HG03520 (cell line): ENCODE measurements around the gene CEP95.
"Not testable (repeated sequence)": the region's sequence is repeated elsewhere in the genome, so short reads cannot be mapped to it uniquely, and the experiment has no call there.

Source experiments
- ATAC-seq: cut with Tn5 transposase; IDR thresholded peaks from one replicate; pipeline ENCODE4 v1.9.1; 2021; ENCODE audit warnings: mild to moderate bottlenecking, moderate library complexity; ENCODE audit not compliant: unreplicated experiment

CEP95 gene

GRCh38 chr17:64494121-64494520, 12.7 kb upstream of the CEP95 start:
- ATAC-seq, result no peak

DNA sequence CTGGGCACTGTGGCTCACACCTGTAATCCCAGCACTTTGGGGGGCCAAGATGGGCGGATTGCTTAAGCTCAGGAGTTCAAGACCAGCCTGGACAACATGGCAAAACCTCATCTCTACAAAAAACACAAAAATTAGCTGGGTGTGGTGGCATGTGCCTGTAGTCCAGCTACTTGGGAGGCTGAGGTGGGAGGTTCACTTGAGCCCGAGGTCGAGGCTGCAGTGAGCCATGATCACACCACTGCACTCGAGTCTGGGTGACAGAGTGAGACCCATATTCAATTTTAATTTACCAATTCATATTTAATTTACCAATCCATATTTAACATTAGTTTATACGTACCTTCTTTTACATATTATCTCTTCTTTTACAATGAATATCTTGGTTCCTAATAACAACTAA, 11.5 kb upstream of the CEP95 start:
- not testable (repeated sequence) for ATAC-seq

GRCh38 chr17:64496348-64496785, 10.4 kb upstream of the CEP95 start:
- ATAC-seq, result no peak

GRCh38 chr17:64496786-64497564, 9.8 kb upstream of the CEP95 start, which contains the start of gene POLG2:
POLG2 (minus strand) TSS chr17:64497054; CDS start chr17:64496968, 86 bp downstream.
- ATAC-seq, result peak; percentile 70

DNA sequence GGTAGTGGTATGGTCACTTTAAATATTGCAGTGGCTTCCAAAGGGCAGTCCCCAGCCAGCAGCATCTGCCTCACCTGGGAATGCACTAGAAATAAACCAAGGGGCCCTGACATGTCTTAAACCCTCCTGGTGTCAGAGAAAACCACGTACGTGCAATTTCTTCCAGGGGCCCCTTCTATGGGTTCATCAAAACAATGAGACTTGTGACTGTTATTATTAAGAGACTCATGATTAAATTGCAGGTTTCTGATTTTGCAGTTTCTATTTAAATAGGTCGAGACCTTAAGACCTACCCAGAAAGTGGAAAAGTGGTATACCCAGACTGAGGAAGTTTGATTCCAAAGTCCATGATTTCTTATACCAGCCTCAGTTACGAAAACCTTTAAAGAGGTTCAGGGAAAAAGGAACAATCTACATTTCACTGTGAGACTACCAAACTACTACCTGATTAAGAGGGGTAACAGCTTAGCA, 9.2 kb upstream of the CEP95 start:
- ATAC-seq, result peak; percentile 7

GRCh38 chr17:64498308-64499203, 8.2 kb upstream of the CEP95 start:
- no peak for ATAC-seq

DNA sequence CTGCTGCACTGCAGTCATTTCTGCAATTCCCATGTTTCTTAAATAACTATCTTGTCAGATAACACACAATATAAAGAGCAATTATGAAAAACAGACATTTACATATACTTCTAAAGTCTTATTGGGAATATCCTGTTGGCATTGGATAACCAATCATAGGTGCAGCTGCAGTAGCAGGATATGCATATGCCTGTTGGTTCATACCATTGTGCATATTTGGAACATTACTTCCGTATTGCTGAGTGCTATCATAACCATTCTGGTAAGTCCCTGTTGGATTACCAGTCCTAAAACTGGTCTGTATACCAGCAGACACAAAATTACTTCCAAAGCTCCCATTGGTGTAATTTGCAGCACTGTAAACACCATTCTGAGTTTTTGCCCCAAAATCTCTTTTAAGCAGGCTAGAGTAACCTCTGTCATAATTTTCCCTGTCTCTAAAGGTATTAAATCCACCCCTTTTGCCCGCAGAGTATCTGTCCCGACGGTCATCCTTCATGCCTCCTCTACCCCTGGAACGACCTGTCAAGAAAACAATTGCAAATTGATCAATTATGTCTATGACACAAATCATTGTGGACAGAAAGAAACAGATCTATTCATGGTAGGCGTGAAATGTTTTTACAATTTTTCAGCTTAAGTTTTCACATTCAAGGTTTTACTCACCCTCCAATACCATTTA, 6.8 kb upstream of the CEP95 start:
- no peak for ATAC-seq

DNA sequence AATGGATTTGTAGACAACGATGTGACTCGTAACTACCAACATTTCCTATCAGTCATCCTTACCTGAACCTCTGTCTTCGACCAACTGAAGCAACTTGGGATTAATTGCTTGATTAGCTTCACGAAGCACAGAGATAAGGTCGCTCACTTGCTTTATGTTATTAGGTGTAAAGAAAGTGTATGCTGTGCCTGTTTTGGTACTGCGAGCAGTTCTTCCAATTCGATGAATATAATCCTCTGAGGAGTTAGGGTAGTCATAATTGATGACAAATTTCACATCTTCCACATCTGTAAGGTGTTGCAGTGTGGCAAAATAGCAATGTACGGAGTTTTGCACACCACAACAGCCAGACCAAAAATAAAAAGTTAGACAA, 6.3 kb upstream of the CEP95 start:
- no peak for ATAC-seq

DNA sequence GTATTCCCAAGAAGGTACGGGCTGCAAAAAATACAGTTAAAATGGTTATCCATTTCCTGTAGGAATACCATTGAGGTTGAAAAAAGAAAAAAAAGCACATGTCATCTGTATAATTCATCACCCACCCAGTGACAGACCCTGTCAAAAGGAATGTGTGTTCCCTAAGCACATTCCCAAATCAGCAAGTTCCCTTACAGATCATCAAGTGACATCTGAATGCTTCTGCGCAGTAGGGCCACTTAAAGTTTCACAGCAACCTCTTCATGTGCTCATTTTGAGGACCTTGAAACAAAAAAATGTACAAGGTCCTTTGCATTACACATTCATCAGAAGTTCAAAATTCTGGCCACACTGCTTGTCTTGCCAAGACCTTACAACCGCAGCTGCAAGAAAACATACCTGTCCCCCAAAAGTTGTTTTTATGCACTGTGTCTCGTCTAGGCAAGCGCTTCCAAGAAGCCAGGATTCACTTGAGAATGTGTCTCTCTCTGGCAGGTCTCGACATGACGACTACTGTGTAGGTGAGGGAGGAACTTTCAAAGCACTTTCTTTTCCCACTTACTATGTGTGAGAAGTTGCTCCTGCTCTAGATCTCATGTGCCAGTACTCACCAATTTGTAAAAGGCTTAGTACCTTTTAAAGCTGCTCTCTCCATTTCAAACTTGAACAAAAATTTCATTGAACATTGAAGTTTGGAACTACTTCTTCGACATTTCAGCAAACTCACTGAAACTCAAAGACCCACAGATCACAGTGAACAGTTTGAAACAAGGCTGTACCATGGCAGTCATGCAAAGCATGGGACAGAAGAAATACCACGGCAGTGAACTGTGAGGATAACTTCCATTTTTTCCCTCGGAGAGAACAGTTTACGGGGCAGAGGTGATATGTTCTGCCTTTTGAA, 5.7 kb upstream of the CEP95 start:
- ATAC-seq, result no peak

DNA sequence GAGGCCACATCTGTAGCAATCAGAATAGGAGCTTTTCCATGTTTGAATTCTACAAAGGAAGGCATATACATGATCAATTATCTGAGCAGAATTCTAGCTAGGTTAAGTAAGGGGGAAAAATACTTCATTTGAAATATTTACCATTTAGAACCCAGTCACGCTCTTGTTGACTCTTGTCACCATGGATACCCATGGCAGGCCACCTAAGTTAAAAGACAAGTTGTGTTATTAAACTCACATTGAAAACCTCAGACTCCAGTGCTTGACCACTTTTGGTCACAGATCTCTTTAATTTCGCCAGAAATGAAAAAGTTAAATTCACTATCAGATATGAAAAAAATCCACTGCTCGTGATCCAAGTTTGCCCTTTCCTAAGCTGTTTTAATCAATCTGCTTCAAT, 4.8 kb upstream of the CEP95 start:
- no peak for ATAC-seq

DNA sequence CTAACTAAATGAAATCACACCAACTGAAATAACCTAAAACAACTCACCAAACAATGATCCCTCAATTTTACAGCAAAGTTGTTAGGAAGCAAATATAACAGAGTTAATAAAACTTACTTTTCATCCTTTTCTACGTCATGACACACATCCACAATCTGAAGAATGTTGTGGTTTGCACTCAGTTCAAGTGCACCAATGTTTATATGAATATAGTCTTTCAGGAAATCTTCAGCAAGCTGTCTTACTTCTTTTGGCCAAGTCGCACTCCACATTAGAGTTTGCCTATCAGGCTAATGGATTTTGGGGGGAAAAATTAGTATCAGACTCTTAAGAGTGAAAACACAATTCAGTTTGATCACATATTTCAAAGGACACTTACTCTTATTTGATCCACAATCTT, 4.0 kb upstream of the CEP95 start:
- ATAC-seq, result no peak

GRCh38 chr17:64503341-64503740, 3.4 kb upstream of the CEP95 start:
- ATAC-seq, result no peak

- ATAC-seq, result no peak
These were observed 2.7 kb upstream of the CEP95 start for GRCh38 chr17:64503821-64504768.

DNA sequence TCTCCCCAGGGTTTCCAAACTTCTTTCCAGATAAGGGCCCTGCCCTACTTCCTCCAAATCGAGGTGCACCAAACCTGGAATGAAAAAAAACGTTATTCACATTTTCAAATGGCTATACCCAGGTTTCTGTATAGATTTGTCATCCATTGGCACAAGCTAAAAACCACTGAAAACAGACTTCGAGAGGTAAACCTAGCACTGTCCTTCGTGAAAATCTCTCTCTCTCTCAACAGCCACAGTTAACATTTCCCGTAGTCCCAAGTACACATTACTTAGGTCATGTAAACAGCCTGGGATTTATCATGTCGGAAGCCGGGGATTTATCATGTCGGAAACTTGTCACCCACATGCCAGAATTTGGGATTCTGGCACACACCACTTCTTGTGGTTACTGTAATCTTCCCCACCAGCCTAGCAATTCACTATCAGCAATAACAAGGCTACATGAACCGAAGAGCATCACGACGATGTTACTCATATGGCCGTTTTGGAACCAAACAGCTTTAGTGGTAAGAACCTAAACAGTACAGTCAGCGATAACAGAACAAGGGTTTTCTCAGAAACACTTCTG, 1.9 kb upstream of the CEP95 start:
- no peak for ATAC-seq

DNA sequence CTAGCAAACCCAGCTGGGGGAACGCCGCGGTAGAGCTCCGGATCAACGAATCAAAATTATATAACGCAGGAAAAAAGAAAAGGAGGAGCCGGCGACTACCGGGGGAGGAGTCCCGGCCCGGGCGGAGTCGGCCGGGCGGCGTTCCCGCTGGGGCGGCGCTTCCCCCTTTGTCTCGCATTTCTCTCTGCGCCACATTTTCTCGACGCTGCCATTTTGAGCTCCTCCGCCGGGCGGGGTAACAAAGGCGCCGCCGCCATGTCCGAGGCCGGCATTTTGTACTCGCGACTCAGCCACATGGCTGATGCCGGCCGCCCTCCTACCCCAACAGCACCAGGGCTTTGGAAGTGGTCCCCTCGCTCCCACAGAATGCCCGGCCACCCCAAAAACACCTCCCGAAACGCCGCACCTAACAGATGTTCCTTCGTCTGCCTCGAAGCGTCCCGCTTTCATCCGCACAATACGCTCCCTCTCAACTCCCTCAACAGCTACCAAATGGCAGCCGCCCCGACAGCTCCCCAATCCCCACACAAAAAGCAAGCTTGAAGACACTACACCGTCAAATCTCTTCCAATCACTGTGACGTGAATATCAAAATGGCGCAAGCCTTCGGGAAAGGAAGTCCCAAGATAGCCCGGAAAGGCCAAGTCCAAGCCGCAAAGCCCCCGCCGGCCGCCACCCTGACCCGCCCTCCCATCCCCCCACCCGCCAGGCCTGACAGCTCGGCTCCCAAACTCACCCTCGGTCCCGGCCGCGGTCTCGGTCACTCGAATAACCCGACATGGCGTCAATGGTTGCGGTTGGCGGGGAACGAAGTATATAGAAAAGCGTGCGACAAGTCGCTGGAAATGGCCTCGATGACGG, 1.2 kb upstream of the CEP95 start:
- ATAC-seq, result no peak

DNA sequence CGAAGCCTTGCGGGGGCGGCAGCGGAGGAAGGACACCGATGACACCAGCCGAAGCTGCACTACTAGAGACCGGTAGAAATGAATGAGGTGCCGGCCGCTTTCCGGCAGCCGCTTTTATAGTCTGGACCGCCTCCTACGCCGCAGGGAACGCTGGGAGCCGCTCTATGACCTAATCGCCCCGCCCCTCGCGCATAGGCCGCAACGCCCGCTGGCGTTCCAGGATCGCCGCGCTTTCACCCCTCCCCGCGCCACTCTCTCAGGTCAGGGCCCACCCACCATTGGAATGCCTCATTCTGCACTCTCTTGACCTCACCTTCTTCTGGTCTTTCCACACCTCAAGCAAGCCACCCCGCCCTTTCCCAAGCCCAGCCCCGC, 589 bp upstream of the CEP95 start, which contains the start of gene DDX5:
Gene DDX5 (minus strand): TSS at position 89 of the 375 bp plus-strand sequence. CDS start 170 bp downstream, outside the sequence.
- peak; percentile 54 for ATAC-seq

GRCh38 chr17:64507413-64507782, 621 bp downstream of the CEP95 start:
- peak; percentile 8 for ATAC-seq

- no peak for ATAC-seq
These were observed 1.9 kb downstream of the CEP95 start for GRCh38 chr17:64508683-64509082.
